B cell (primary cell): ENCODE data around the gene UACA. TPM values are rescaled to one million over a fixed set of nuclear protein-coding genes. Genes with fewer than 3 reads are reported as not detected.

Source experiments
- ATAC-seq: fragments of 200-7000 bp; cut with Tn5 transposase; one replicate; pipeline ENCODE4 v1.10.0; 2021; ENCODE audit warnings: low read depth, mild to moderate bottlenecking, moderate number of reproducible peaks, moderate library complexity
- CTCF ChIA-PET: fragments of 350-600 bp; sonication (Branson Sonifier 250); formaldehyde crosslinking; loops from one replicate; lab custom pipeline; 2021; ENCODE audit warnings: antibody characterized with exemption, inconsistent platforms; lab: Charles Lee
- POLR2A ChIA-PET: fragments of 350-600 bp; sonication (Branson Sonifier 250); formaldehyde crosslinking; loops from one replicate; lab custom pipeline; 2021; ENCODE audit warnings: antibody characterized with exemption; lab: Charles Lee
- DNase-seq: peaks from one replicate; pipeline ENCODE4 v3.0.0; 2013
- H2AFZ ChIP-seq: 2 replicates; pipeline ENCODE4 v1.6.1; 2012; ENCODE audit warnings: mild to moderate bottlenecking, low read depth, low read length; ENCODE audit not compliant: insufficient read depth, poor library complexity, severe bottlenecking
- H3K27ac ChIP-seq, 2 donors: 1 replicate in 1 of 2; 2 replicates in 1 of 2; pipeline ENCODE4 v1.5.1; 2012 to 2013; ENCODE audit warnings: low read length in 2 of 2, mild to moderate bottlenecking in 2 of 2, moderate library complexity in 1 of 2
- H3K27me3 ChIP-seq, 4 experiments: fragments of 200-600 bp in 1 of 4; sonication (generic) in 1 of 4; replicated peaks in 1 of 4; 1 replicate in 2 of 4; 2 replicates in 2 of 4; pipeline versions ENCODE4 v1.6.1 to v1.7.0; 2013 to 2016; ENCODE audit warnings: low read length in 3 of 4, mild to moderate bottlenecking in 2 of 4, mixed read lengths in 1 of 4, moderate library complexity in 1 of 4; ENCODE audit not compliant: insufficient read depth in 4 of 4, control insufficient read depth in 3 of 4; ENCODE audit errors: control extremely low read depth in 1 of 4
- H3K36me3 ChIP-seq, 2 experiments: replicated peaks in 1 of 2; 1 replicate in 1 of 2; 2 replicates in 1 of 2; pipeline versions ENCODE4 v1.6.1 to v1.7.1; 2013; ENCODE audit warnings: low read length in 1 of 2; ENCODE audit not compliant: insufficient read depth in 2 of 2, control insufficient read depth in 1 of 2; ENCODE audit errors: control extremely low read depth in 1 of 2, extremely low read depth in 1 of 2
- H3K4me1 ChIP-seq, 2 donors: fragments of 200-600 bp in 1 of 2; sonication (generic) in 1 of 2; 1 replicate in 1 of 2; 2 replicates in 1 of 2; pipeline versions ENCODE4 v1.5.1 to v1.6.1; 2013 to 2017; ENCODE audit warnings: low read length in 2 of 2; ENCODE audit not compliant: control insufficient read depth in 2 of 2, insufficient read depth in 2 of 2
- H3K4me2 ChIP-seq: replicated peaks from 2 replicates; pipeline ENCODE3; 2012; ENCODE audit warnings: mild to moderate bottlenecking, low read depth, low read length; ENCODE audit not compliant: poor library complexity, severe bottlenecking
- H3K4me3 ChIP-seq, 5 experiments: fragments of 200-600 bp in 1 of 5; sonication (generic) in 1 of 5; 1 replicate in 3 of 5; 2 replicates in 2 of 5; pipeline versions ENCODE4 v1.5.1 to v1.7.0; 2011 to 2016; ENCODE audit warnings: low read length in 4 of 5, mild to moderate bottlenecking in 4 of 5, low read depth in 2 of 5, control low read depth in 1 of 5, moderate library complexity in 1 of 5; ENCODE audit not compliant: insufficient read depth in 1 of 5; ENCODE audit errors: control extremely low read depth in 1 of 5, extremely low read depth in 1 of 5
- H3K79me2 ChIP-seq: fragments of 200-600 bp; sonication (generic); one replicate; pipeline ENCODE4 v1.6.0; 2016; ENCODE audit warnings: low read length; ENCODE audit not compliant: control insufficient read depth, insufficient read depth
- H3K9ac ChIP-seq: fragments of 200-600 bp; sonication (generic); 2 replicates; pipeline ENCODE4 v1.6.1; 2017; ENCODE audit warnings: mild to moderate bottlenecking, low read length, moderate library complexity
- H3K9me3 ChIP-seq, 3 donors: one replicate each; pipeline versions ENCODE4 v1.6.1 to v1.7.1; 2013; ENCODE audit warnings: low read length in 2 of 3; ENCODE audit not compliant: control insufficient read depth in 2 of 3, insufficient read depth in 1 of 3; ENCODE audit errors: control extremely low read depth in 1 of 3
- H4K20me1 ChIP-seq: 2 replicates; pipeline ENCODE4 v1.6.0; 2012; ENCODE audit warnings: mild to moderate bottlenecking, low read length; ENCODE audit not compliant: insufficient read depth, control insufficient read depth, poor library complexity, severe bottlenecking
- H3K27ac Mint-ChIP-seq: one replicate; pipeline ENCODE4 v1.8.0; 2021; ENCODE audit warnings: mixed read lengths
- H3K27me3 Mint-ChIP-seq: one replicate; pipeline ENCODE4 v1.8.0; 2021; ENCODE audit warnings: mixed read lengths
- H3K4me1 Mint-ChIP-seq: one replicate; pipeline ENCODE4 v1.8.0; 2021; ENCODE audit warnings: mixed read lengths
- H3K4me3 Mint-ChIP-seq: one replicate; pipeline ENCODE4 v1.8.0; 2021; ENCODE audit warnings: mixed read lengths
- H3K9me3 Mint-ChIP-seq: one replicate; pipeline ENCODE4 v1.8.0; 2022; ENCODE audit warnings: mixed read lengths; ENCODE audit not compliant: insufficient read depth
- CTCF ChIP-seq: fragments of 200-600 bp; IDR thresholded peaks from one replicate; pipeline ENCODE4 v1.8.0; 2022; ENCODE audit warnings: antibody characterized with exemption, mild to moderate bottlenecking
- EZH2 ChIP-seq: IDR thresholded peaks from 2 replicates; pipeline ENCODE4 v1.6.1; 2012; ENCODE audit warnings: borderline replicate concordance, low read depth, mild to moderate bottlenecking, moderate library complexity, low read length; ENCODE audit not compliant: insufficient read depth, poor library complexity, severe bottlenecking
- WGBS: methylation state at CpG from one replicate; pipeline ENCODE4 v1.1.5; 2013; ENCODE audit warnings: missing lambda C conversion rate; ENCODE audit not compliant: insufficient coverage; 5-methylcytosine and 5-hydroxymethylcytosine counted together
- intact Hi-C: fragments of 100-400 bp; cut with micrococcal nuclease; formaldehyde crosslinking; loops from one replicate; pipeline ENCODE4 v1.10.0; 2022
- polyA plus RNA-seq: library from polyadenylated mRNA; depleted of rRNA; stranded (reverse); fragments of >200 nt; gene quantifications from 2 replicates; pipeline ENCODE4 v1.2.3, GENCODE V29; 2012
- total RNA-seq, 2 donors: library from RNA; stranded (reverse); fragments of 120-200 nt in 1 of 2; gene quantifications; 1 replicate in 1 of 2; 2 replicates in 1 of 2; pipeline versions ENCODE4 v1.2.3 to v1.2.4, GENCODE V29; 2013 to 2022

UACA gene
- total and polyA plus RNA-seq, 2 donors (not counting 1 experiment from before 2014, with no cell fraction given): 2.7 to 3.3 TPM

DNA sequence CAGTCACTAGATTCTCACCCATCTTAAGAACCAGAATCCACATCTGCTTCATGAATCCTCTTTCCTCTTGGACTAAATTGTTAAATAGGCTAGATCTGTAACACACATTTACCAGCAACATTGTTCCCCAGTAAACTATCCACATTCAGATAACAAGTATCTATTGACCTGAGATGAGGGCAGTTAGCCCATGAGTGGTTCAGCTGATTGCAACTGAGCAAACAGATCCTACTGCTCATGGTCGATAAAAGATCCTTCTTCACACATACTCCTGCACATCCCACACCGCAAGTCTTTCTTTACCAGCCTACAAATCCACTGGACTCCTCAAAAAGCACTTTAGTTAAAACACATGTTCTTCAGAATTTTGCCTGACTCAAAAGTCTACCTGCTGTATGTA is 59.2 kb downstream of the UACA start:
- Mint-ChIP-seq H3K4me3 (no peak overlapping the region), H3K4me1 (peaks cover 9% of the 10 kb centered on the region), H3K27me3 (peaks cover 46% of the 10 kb centered on the region), H3K9me3 (no peaks in the 10 kb centered on the region), H3K27ac (no peak overlapping the region)
- CTCF ChIA-PET: interaction anchor here (2.3 kb wide), 1 partner anchor 18 kb away, joined by 11 read pairs; no protein-coding TSS in a partner anchor
- peaks cover 0 to 2% (median 0%) of the 10 kb centered on the region in 4 experiments for H3K27me3 ChIP-seq
- H3K9me3 ChIP-seq: no peaks in the 10 kb centered on the region
- no peaks in the 10 kb centered on the region for H3K36me3 ChIP-seq
- TF ChIP-seq EZH2 (no peak), CTCF (no peak)
- H3K4me2 ChIP-seq: no peak overlapping the region
- no peak overlapping the region for H3K9ac ChIP-seq
- intact Hi-C loops: no loop called here
- no CpG with 5 or more reads among the region's 2 CpGs for WGBS
- H3K4me3 ChIP-seq: no peak overlapping the region
- DNase-seq (no peak), ATAC-seq (no peak)
- H2AFZ ChIP-seq: no peak overlapping the region
- no peak overlapping the region for H3K27ac ChIP-seq
- POLR2A ChIA-PET: no interaction called here
- H3K79me2 ChIP-seq: no peaks in the 10 kb centered on the region
- H3K4me1 ChIP-seq: peaks cover 0 to 5% of the 10 kb centered on the region in 2 donors
- no peaks in the 10 kb centered on the region for H4K20me1 ChIP-seq

GRCh38 chr15:70703096-70703878 is 60.1 kb downstream of the UACA start:
- H3K27ac ChIP-seq: no peak overlapping the region
- H3K9me3 ChIP-seq: no peaks in the 10 kb centered on the region
- H3K27me3 ChIP-seq: peaks cover 0 to 2% (median 0%) of the 10 kb centered on the region in 4 experiments
- H3K79me2 ChIP-seq: no peaks in the 10 kb centered on the region
- TF ChIP-seq CTCF (no peak), EZH2 (no peak)
- no peaks in the 10 kb centered on the region for H3K9me3 Mint-ChIP-seq
- H3K4me1 ChIP-seq: peaks cover 0 to 5% of the 10 kb centered on the region in 2 donors
- H3K27ac Mint-ChIP-seq: no peak overlapping the region
- no peak overlapping the region for H3K9ac ChIP-seq
- intact Hi-C loops: no loop called here
- H2AFZ ChIP-seq: no peak overlapping the region
- ChIA-PET POLR2A (no interaction called here), CTCF (interaction anchor here (1.9 to 2.3 kb wide), 2 partner anchors 19 kb away, joined by 4 to 11 read pairs; no protein-coding TSS in a partner anchor)
- peaks cover 9% of the 10 kb centered on the region for H3K4me1 Mint-ChIP-seq
- ATAC-seq: no peak
- H3K36me3 ChIP-seq: no peaks in the 10 kb centered on the region
- no peaks in the 10 kb centered on the region for H4K20me1 ChIP-seq
- 89% methylated on average over 4 of the region's 7 CpGs for WGBS
- no peak overlapping the region for H3K4me3 ChIP-seq
- H3K27me3 Mint-ChIP-seq: peaks cover 46% of the 10 kb centered on the region
- no peak overlapping the region for H3K4me2 ChIP-seq
- no peak for DNase-seq
- no peak overlapping the region for H3K4me3 Mint-ChIP-seq
